Mammary epithelial cell (primary cell): ENCODE results near the gene TRPC4AP.

ENCODE experiments used
- EZH2 ChIP-seq: IDR thresholded peaks from 2 replicates; pipeline ENCODE4 v1.6.1; 2012; ENCODE audit warnings: low read length, inconsistent platforms, borderline replicate concordance
- TF ChIP-seq, protein P1 (sequence below), 2 donors: IDR thresholded peaks in 1 of 2; conservative IDR thresholded peaks in 1 of 2; 2 replicates each; pipeline ENCODE4 v1.5.1; 2011 to 2012; ENCODE audit warnings: inconsistent platforms in 2 of 2, low read length in 2 of 2, mild to moderate bottlenecking in 2 of 2, control low read depth in 1 of 2, low read depth in 1 of 2; ENCODE audit not compliant: insufficient read depth in 1 of 2; ENCODE audit errors: extremely low read depth in 1 of 2

DNA sequence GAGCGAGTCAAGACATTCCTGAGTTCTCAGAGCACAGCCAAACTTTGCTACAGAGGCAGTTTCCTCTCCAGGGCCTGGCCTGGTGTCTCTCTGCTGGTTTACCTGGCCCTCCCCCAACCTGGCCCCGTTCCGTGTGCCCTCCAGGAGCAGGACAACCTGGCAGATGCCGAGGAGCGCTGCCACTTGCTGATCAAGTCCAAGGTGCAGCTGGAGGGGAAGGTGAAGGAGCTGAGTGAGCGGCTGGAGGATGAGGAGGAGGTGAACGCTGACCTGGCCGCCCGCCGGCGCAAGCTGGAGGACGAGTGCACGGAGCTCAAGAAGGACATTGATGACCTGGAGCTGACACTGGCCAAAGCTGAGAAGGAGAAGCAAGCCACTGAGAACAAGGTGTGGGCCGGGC, 97.4 kb downstream of the TRPC4AP start:
- TF ChIP-seq, protein P1, sequence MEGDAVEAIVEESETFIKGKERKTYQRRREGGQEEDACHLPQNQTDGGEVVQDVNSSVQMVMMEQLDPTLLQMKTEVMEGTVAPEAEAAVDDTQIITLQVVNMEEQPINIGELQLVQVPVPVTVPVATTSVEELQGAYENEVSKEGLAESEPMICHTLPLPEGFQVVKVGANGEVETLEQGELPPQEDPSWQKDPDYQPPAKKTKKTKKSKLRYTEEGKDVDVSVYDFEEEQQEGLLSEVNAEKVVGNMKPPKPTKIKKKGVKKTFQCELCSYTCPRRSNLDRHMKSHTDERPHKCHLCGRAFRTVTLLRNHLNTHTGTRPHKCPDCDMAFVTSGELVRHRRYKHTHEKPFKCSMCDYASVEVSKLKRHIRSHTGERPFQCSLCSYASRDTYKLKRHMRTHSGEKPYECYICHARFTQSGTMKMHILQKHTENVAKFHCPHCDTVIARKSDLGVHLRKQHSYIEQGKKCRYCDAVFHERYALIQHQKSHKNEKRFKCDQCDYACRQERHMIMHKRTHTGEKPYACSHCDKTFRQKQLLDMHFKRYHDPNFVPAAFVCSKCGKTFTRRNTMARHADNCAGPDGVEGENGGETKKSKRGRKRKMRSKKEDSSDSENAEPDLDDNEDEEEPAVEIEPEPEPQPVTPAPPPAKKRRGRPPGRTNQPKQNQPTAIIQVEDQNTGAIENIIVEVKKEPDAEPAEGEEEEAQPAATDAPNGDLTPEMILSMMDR (conservative IDR thresholded peaks at IDR 0.05 in 1 of 2, IDR thresholded peaks at IDR 0.05 in 1 of 2; ENCODE audit: extremely low read depth in 1 of 2, insufficient read depth in 1 of 2, low read depth in 1 of 2, low read length in 2 of 2) = no peak
- TF ChIP-seq EZH2 = no peak
